ENCODE measurements around the gene SLFN5.
"Not testable (repeated sequence)": the region's sequence is repeated elsewhere in the genome, so short reads cannot be mapped to it uniquely, and the experiment has no call there.

SLFN5 gene

GRCh38 chr17:35242805-35243560 lies at the start of gene SLFN5:
Gene SLFN5 (plus strand): TSS chr17:35243072. CDS start chr17:35258691, 15,619 bp downstream.
- peak; percentile 46 for DNase-seq

GRCh38 chr17:35194001-35194400 lies 48.9 kb upstream of the SLFN5 start, which contains the start of gene SLC35G3:
Gene SLC35G3 (minus strand): TSS chr17:35194393. CDS start chr17:35194307, 86 bp downstream.
- not testable (repeated sequence) for DNase-seq

- DNase-seq, result not testable (repeated sequence)
These were observed 47.8 kb upstream of the SLFN5 start for GRCh38 chr17:35195062-35195461.

- DNase-seq, result not testable (repeated sequence)
These were observed 40.3 kb upstream of the SLFN5 start for GRCh38 chr17:35202582-35202981.

GRCh38 chr17:35210741-35211140 lies 32.1 kb upstream of the SLFN5 start:
- no peak for DNase-seq

- no peak for DNase-seq
These were observed 30.2 kb upstream of the SLFN5 start for GRCh38 chr17:35212668-35213067.

GRCh38 chr17:35213412-35213940 lies 29.4 kb upstream of the SLFN5 start:
- no peak for DNase-seq

- no peak for DNase-seq
These were observed 28.7 kb upstream of the SLFN5 start for GRCh38 chr17:35214192-35214591.

- no peak for DNase-seq
These were observed 28.1 kb upstream of the SLFN5 start for GRCh38 chr17:35214631-35215273.

GRCh38 chr17:35217107-35217506 lies 25.8 kb upstream of the SLFN5 start:
- no peak for DNase-seq

- no peak for DNase-seq
These were observed 24.0 kb upstream of the SLFN5 start for GRCh38 chr17:35218915-35219314.

- no peak for DNase-seq
These were observed 20.4 kb upstream of the SLFN5 start for GRCh38 chr17:35222452-35222851.

- no peak for DNase-seq
These were observed 18.4 kb upstream of the SLFN5 start for GRCh38 chr17:35224436-35224835.

GRCh38 chr17:35227546-35227945 lies 15.3 kb upstream of the SLFN5 start:
- DNase-seq, result no peak

GRCh38 chr17:35229638-35230037 lies 13.2 kb upstream of the SLFN5 start:
- DNase-seq, result no peak

GRCh38 chr17:35234315-35234714 lies 8.6 kb upstream of the SLFN5 start:
- not testable (repeated sequence) for DNase-seq

GRCh38 chr17:35235289-35235688 lies 7.6 kb upstream of the SLFN5 start:
- DNase-seq, result no peak

GRCh38 chr17:35235917-35236316 lies 7.0 kb upstream of the SLFN5 start:
- no peak for DNase-seq

GRCh38 chr17:35236821-35237220 lies 6.1 kb upstream of the SLFN5 start:
- DNase-seq, result no peak

GRCh38 chr17:35238821-35239220 lies 4.1 kb upstream of the SLFN5 start:
- no peak for DNase-seq

GRCh38 chr17:35239823-35240222 lies 3.0 kb upstream of the SLFN5 start:
- DNase-seq, result no peak

GRCh38 chr17:35240861-35241260 lies 2.0 kb upstream of the SLFN5 start:
- no peak for DNase-seq

- DNase-seq, result no peak
These were observed 1.4 kb upstream of the SLFN5 start for GRCh38 chr17:35241520-35241919.

GRCh38 chr17:35242158-35242804 lies 591 bp upstream of the SLFN5 start:
- DNase-seq, result no peak

Measured in cortex of kidney (tissue), 1 donor.